Astrocyte (in vitro differentiated cells and primary cell): ENCODE measurements around the gene TMEM200B. TPM values are rescaled to one million over a fixed set of nuclear protein-coding genes. Genes with fewer than 3 reads are reported as not detected.
"Not testable (repeated sequence)": the region's sequence is repeated elsewhere in the genome, so short reads cannot be mapped to it uniquely, and the experiment has no call there.

ENCODE experiments used
- DNase-seq: peaks from one replicate; pipeline ENCODE4 v3.0.0-alpha.2; 2010; ENCODE audit warnings: low read depth
- FAIRE-seq: peaks from 2 replicates; lab custom pipeline; 2011; peaks lifted over from hg19 to GRCh38; lab: Jason Lieb, UNC
- H2AFZ ChIP-seq: 2 replicates; pipeline ENCODE4 v1.6.0; 2012; ENCODE audit warnings: low read depth, low read length, inconsistent platforms
- H3K27ac ChIP-seq: 2 replicates; pipeline ENCODE4 v1.5.1; 2011; ENCODE audit warnings: low read depth, low read length, inconsistent platforms
- H3K27me3 ChIP-seq: 2 replicates; pipeline ENCODE4 v1.6.0; 2011; ENCODE audit warnings: low read length, inconsistent platforms; ENCODE audit not compliant: insufficient read depth
- H3K36me3 ChIP-seq: 2 replicates; pipeline ENCODE4 v1.5.1; 2011; ENCODE audit warnings: low read length, inconsistent platforms; ENCODE audit not compliant: insufficient read depth
- H3K4me1 ChIP-seq: 2 replicates; pipeline ENCODE4 v1.5.1; 2011; ENCODE audit warnings: low read length, inconsistent platforms; ENCODE audit not compliant: insufficient read depth
- H3K4me2 ChIP-seq: 2 replicates; pipeline ENCODE4 v1.6.0; 2012; ENCODE audit warnings: low read length, inconsistent platforms
- H3K4me3 ChIP-seq: 2 replicates; pipeline ENCODE4 v1.5.1; 2011; ENCODE audit warnings: low read depth, mild to moderate bottlenecking, low read length, inconsistent platforms; ENCODE audit not compliant: insufficient read depth
- H3K79me2 ChIP-seq: 2 replicates; pipeline ENCODE4 v1.6.0; 2012; ENCODE audit warnings: mild to moderate bottlenecking, low read length, inconsistent platforms; ENCODE audit not compliant: insufficient read depth
- H3K9ac ChIP-seq: 2 replicates; pipeline ENCODE4 v1.6.0; 2012; ENCODE audit warnings: mild to moderate bottlenecking, low read length, inconsistent platforms
- H3K9me3 ChIP-seq: 2 replicates; pipeline ENCODE4 v1.5.1; 2012; ENCODE audit warnings: low read depth, mild to moderate bottlenecking, low read length, inconsistent platforms; ENCODE audit not compliant: insufficient read depth
- H4K20me1 ChIP-seq: 2 replicates; pipeline ENCODE4 v1.6.0; 2012; ENCODE audit warnings: low read length, inconsistent platforms; ENCODE audit not compliant: insufficient read depth
- H3K27ac Mint-ChIP-seq: one replicate; pipeline ENCODE4 v1.8.0; 2021; ENCODE audit warnings: mild to moderate bottlenecking, mixed read lengths; ENCODE audit not compliant: unreplicated experiment
- H3K27me3 Mint-ChIP-seq: one replicate; pipeline ENCODE4 v1.8.0; 2021; ENCODE audit warnings: low read depth, mixed read lengths; ENCODE audit not compliant: unreplicated experiment
- H3K36me3 Mint-ChIP-seq: one replicate; pipeline ENCODE4 v1.8.0; 2021; ENCODE audit warnings: low read depth, mixed read lengths; ENCODE audit not compliant: unreplicated experiment
- H3K4me1 Mint-ChIP-seq: one replicate; pipeline ENCODE4 v1.8.0; 2021; ENCODE audit warnings: low read depth, mixed read lengths; ENCODE audit not compliant: unreplicated experiment
- H3K4me3 Mint-ChIP-seq: one replicate; pipeline ENCODE4 v1.8.0; 2021; ENCODE audit warnings: mild to moderate bottlenecking, moderate library complexity, mixed read lengths; ENCODE audit not compliant: unreplicated experiment
- H3K9me3 Mint-ChIP-seq: one replicate; pipeline ENCODE4 v1.8.0; 2021; ENCODE audit warnings: mild to moderate bottlenecking, mixed read lengths; ENCODE audit not compliant: unreplicated experiment
- CTCF ChIP-seq: IDR thresholded peaks from 2 replicates; pipeline ENCODE4 v1.5.1; 2011; ENCODE audit warnings: low read depth, mild to moderate bottlenecking, inconsistent platforms, low read length, moderate library complexity; ENCODE audit not compliant: insufficient read depth
- EZH2 ChIP-seq: IDR thresholded peaks from 2 replicates; pipeline ENCODE4 v1.6.1; 2012; ENCODE audit warnings: mild to moderate bottlenecking, low read length, inconsistent platforms; ENCODE audit not compliant: insufficient read depth
- total RNA-seq: library from RNA; stranded (reverse); gene quantifications from 2 replicates; pipeline ENCODE4 v1.2.1, GENCODE V29; 2021

Gene TMEM200B
- total RNA-seq, 1 donor from 2014 or later: 3.6 TPM

- no peaks in the 10 kb centered on the region for H3K4me1 ChIP-seq
- no peak overlapping the region for H3K4me2 ChIP-seq
- DNase-seq: no peak
- Mint-ChIP-seq H3K9me3 (no peaks in the 10 kb centered on the region), H3K27ac (no peak overlapping the region), H3K27me3 (no peaks in the 10 kb centered on the region), H3K4me1 (peaks cover 1% of the 10 kb centered on the region), H3K4me3 (no peak overlapping the region), H3K36me3 (peaks cover 17% of the 10 kb centered on the region)
- H3K9me3 ChIP-seq: no peaks in the 10 kb centered on the region
- no peaks in the 10 kb centered on the region for H4K20me1 ChIP-seq
- no peak overlapping the region for H2AFZ ChIP-seq
- no peak overlapping the region for H3K27ac ChIP-seq
- no peaks in the 10 kb centered on the region for H3K36me3 ChIP-seq
- FAIRE-seq: no peak
- no peak overlapping the region for H3K9ac ChIP-seq
- no peak for TF ChIP-seq CTCF
- no peak for TF ChIP-seq EZH2
- no peaks in the 10 kb centered on the region for H3K79me2 ChIP-seq
- H3K27me3 ChIP-seq: no peaks in the 10 kb centered on the region
- H3K4me3 ChIP-seq: no peak overlapping the region
Observed at GRCh38 chr1:29114654-29115053, 9.0 kb downstream of the TMEM200B start.

GRCh38 chr1:29113413-29114117 is 10.1 kb downstream of the TMEM200B start:
- H2AFZ ChIP-seq: no peak overlapping the region
- no peak for TF ChIP-seq CTCF
- no peak for TF ChIP-seq EZH2
- H3K79me2 ChIP-seq: no peaks in the 10 kb centered on the region
- no peaks in the 10 kb centered on the region for H3K27me3 Mint-ChIP-seq
- H3K27me3 ChIP-seq: no peaks in the 10 kb centered on the region
- peaks cover 20% of the 10 kb centered on the region for H3K36me3 Mint-ChIP-seq
- no peaks in the 10 kb centered on the region for H4K20me1 ChIP-seq
- H3K4me3 ChIP-seq: no peak overlapping the region
- H3K4me1 ChIP-seq: no peaks in the 10 kb centered on the region
- H3K27ac Mint-ChIP-seq: no peak overlapping the region
- H3K27ac ChIP-seq: no peak overlapping the region
- no peaks in the 10 kb centered on the region for H3K9me3 ChIP-seq
- no peak for FAIRE-seq
- H3K4me1 Mint-ChIP-seq: peaks cover 1% of the 10 kb centered on the region
- H3K36me3 ChIP-seq: no peaks in the 10 kb centered on the region
- H3K4me3 Mint-ChIP-seq: no peak overlapping the region
- DNase-seq: no peak
- H3K9me3 Mint-ChIP-seq: no peaks in the 10 kb centered on the region
- H3K9ac ChIP-seq: no peak overlapping the region
- H3K4me2 ChIP-seq: no peak overlapping the region

GRCh38 chr1:29112705-29113412 is 10.8 kb downstream of the TMEM200B start:
- H3K4me1 Mint-ChIP-seq: peaks cover 1% of the 10 kb centered on the region
- Histone ChIP-seq H4K20me1 (no peaks in the 10 kb centered on the region), H3K27me3 (no peaks in the 10 kb centered on the region), H3K9me3 (no peaks in the 10 kb centered on the region), H3K27ac (no peak overlapping the region), H3K4me1 (no peaks in the 10 kb centered on the region), H3K4me2 (no peak overlapping the region), H3K36me3 (no peaks in the 10 kb centered on the region), H3K4me3 (no peak overlapping the region), H2AFZ (no peak overlapping the region), H3K9ac (no peak overlapping the region), H3K79me2 (no peaks in the 10 kb centered on the region)
- no peak overlapping the region for H3K4me3 Mint-ChIP-seq
- H3K9me3 Mint-ChIP-seq: no peaks in the 10 kb centered on the region
- H3K27me3 Mint-ChIP-seq: no peaks in the 10 kb centered on the region
- no peak for TF ChIP-seq EZH2
- TF ChIP-seq CTCF: no peak
- H3K27ac Mint-ChIP-seq: no peak overlapping the region
- DNase-seq: no peak
- peaks cover 18% of the 10 kb centered on the region for H3K36me3 Mint-ChIP-seq
- FAIRE-seq: no peak

GRCh38 chr1:29108041-29108440 is 15.7 kb downstream of the TMEM200B start:
- H3K36me3 Mint-ChIP-seq, DNase-seq, H3K27ac ChIP-seq, H3K9ac ChIP-seq, H3K27me3 ChIP-seq, H3K9me3 ChIP-seq, H3K4me3 Mint-ChIP-seq, H3K79me2 ChIP-seq, H3K4me1 Mint-ChIP-seq, H3K9me3 Mint-ChIP-seq, FAIRE-seq, H3K27me3 Mint-ChIP-seq, H4K20me1 ChIP-seq, H3K36me3 ChIP-seq, H3K4me2 ChIP-seq, H3K27ac Mint-ChIP-seq, H2AFZ ChIP-seq, H3K4me1 ChIP-seq, H3K4me3 ChIP-seq: not testable (repeated sequence)
